MM.1S (cell line): Measurements from ENCODE around the gene TAL2.

Source experiments
- CTCF ChIP-seq: fragments of 300-600 bp; sonication (generic); IDR thresholded peaks from 2 replicates; pipeline ENCODE4 v1.5.1; 2016; ENCODE audit warnings: antibody characterized with exemption, low read length, mixed read lengths
- EZH2 ChIP-seq: fragments of 300-600 bp; sonication (generic); optimal IDR thresholded peaks from 2 replicates; pipeline ENCODE3; 2017; ENCODE audit warnings: low read depth, mild to moderate bottlenecking, antibody characterized with exemption, low read length, mixed read lengths
- EZH2phosphoT487 ChIP-seq: fragments of 300-600 bp; sonication (generic); IDR thresholded peaks from 2 replicates; pipeline ENCODE4 v1.6.1; 2018; ENCODE audit warnings: antibody characterized with exemption, low read length

GRCh38 chr9:105625088-105625487 is 37.2 kb upstream of the TAL2 start:
- TF ChIP-seq EZH2 (no peak), CTCF (no peak), EZH2phosphoT487 (no peak)
